Measurements from ENCODE around the gene CEP104.

DNA sequence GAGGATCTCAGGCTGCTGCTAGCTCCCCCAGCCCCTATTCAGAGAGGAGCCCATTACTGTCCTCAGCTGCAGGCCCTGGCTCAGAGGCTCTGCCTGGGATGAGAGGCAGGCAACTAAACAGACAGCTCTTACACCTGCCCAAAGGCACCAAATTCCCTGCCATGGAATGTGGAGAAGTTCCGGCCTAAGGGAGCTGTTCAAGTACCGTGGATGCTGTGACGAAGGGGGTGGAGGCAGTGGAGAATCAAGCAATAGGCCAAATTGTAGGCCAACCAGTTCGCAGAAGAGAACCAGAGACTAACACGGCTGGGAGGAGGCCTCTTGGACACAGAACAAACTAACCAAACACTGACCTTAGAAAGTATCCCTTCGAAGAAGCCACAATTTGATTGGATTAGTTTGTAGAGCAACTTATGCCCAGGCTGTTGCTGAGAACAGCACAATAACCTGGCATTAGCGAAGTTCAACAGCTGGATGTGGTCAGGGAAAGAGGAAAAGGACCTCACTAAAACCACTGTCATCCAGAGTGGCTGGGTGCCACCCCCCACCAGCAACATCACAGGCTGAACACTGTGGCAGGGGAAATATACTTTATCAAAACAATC, 39.5 kb upstream of the CEP104 start:
- no peak for TF ChIP-seq POLR2AphosphoS5 (IDR thresholded peaks at IDR 0.05)
- TF ChIP-seq, protein P1, sequence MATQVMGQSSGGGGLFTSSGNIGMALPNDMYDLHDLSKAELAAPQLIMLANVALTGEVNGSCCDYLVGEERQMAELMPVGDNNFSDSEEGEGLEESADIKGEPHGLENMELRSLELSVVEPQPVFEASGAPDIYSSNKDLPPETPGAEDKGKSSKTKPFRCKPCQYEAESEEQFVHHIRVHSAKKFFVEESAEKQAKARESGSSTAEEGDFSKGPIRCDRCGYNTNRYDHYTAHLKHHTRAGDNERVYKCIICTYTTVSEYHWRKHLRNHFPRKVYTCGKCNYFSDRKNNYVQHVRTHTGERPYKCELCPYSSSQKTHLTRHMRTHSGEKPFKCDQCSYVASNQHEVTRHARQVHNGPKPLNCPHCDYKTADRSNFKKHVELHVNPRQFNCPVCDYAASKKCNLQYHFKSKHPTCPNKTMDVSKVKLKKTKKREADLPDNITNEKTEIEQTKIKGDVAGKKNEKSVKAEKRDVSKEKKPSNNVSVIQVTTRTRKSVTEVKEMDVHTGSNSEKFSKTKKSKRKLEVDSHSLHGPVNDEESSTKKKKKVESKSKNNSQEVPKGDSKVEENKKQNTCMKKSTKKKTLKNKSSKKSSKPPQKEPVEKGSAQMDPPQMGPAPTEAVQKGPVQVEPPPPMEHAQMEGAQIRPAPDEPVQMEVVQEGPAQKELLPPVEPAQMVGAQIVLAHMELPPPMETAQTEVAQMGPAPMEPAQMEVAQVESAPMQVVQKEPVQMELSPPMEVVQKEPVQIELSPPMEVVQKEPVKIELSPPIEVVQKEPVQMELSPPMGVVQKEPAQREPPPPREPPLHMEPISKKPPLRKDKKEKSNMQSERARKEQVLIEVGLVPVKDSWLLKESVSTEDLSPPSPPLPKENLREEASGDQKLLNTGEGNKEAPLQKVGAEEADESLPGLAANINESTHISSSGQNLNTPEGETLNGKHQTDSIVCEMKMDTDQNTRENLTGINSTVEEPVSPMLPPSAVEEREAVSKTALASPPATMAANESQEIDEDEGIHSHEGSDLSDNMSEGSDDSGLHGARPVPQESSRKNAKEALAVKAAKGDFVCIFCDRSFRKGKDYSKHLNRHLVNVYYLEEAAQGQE (IDR thresholded peaks at IDR 0.05; ENCODE audit: borderline replicate concordance) = no peak
- TF ChIP-seq, protein P2, sequence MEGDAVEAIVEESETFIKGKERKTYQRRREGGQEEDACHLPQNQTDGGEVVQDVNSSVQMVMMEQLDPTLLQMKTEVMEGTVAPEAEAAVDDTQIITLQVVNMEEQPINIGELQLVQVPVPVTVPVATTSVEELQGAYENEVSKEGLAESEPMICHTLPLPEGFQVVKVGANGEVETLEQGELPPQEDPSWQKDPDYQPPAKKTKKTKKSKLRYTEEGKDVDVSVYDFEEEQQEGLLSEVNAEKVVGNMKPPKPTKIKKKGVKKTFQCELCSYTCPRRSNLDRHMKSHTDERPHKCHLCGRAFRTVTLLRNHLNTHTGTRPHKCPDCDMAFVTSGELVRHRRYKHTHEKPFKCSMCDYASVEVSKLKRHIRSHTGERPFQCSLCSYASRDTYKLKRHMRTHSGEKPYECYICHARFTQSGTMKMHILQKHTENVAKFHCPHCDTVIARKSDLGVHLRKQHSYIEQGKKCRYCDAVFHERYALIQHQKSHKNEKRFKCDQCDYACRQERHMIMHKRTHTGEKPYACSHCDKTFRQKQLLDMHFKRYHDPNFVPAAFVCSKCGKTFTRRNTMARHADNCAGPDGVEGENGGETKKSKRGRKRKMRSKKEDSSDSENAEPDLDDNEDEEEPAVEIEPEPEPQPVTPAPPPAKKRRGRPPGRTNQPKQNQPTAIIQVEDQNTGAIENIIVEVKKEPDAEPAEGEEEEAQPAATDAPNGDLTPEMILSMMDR (IDR thresholded peaks at IDR 0.05; ENCODE audit: poor library complexity, severe bottlenecking) = no peak

Measured in neural cell (in vitro differentiated cells).